ENCODE data around the gene CREBBP.

CREBBP gene

GRCh38 chr16:3839402-3840184, 40.9 kb downstream of the CREBBP start:
- TF ChIP-seq, protein P1, sequence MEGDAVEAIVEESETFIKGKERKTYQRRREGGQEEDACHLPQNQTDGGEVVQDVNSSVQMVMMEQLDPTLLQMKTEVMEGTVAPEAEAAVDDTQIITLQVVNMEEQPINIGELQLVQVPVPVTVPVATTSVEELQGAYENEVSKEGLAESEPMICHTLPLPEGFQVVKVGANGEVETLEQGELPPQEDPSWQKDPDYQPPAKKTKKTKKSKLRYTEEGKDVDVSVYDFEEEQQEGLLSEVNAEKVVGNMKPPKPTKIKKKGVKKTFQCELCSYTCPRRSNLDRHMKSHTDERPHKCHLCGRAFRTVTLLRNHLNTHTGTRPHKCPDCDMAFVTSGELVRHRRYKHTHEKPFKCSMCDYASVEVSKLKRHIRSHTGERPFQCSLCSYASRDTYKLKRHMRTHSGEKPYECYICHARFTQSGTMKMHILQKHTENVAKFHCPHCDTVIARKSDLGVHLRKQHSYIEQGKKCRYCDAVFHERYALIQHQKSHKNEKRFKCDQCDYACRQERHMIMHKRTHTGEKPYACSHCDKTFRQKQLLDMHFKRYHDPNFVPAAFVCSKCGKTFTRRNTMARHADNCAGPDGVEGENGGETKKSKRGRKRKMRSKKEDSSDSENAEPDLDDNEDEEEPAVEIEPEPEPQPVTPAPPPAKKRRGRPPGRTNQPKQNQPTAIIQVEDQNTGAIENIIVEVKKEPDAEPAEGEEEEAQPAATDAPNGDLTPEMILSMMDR (IDR thresholded peaks at IDR 0.05) = no peak

GRCh38 chr16:3838600-3839401, 41.7 kb downstream of the CREBBP start:
- Histone ChIP-seq H3K9me3 (no peaks in the 10 kb centered on the region), H3K4me3 (no peak overlapping the region), H3K27ac (no peak overlapping the region), H3K36me3 (no peaks in the 10 kb centered on the region), H3K4me1 (peaks cover 0 to 71% (median 30%) of the 10 kb centered on the region in 4 donors), H3K27me3 (no peaks in the 10 kb centered on the region)
- DNase-seq = no peak
- intact Hi-C loops (cut with DNase I; ENCODE audit: low total_unique reads) = no loop called here
- TF ChIP-seq, protein P1 (IDR thresholded peaks at IDR 0.05) = no peak

More at GRCh38 chr16:3839402-3840184, 40.9 kb downstream of the CREBBP start:
- intact Hi-C loops (cut with DNase I; ENCODE audit: low total_unique reads) = no loop called here
- Histone ChIP-seq H3K36me3 (no peaks in the 10 kb centered on the region), H3K9me3 (no peaks in the 10 kb centered on the region), H3K4me3 (no peak overlapping the region), H3K27ac (no peak overlapping the region), H3K27me3 (no peaks in the 10 kb centered on the region), H3K4me1 (peaks cover 0 to 70% (median 30%) of the 10 kb centered on the region in 4 donors)
- DNase-seq = no peak

DNA sequence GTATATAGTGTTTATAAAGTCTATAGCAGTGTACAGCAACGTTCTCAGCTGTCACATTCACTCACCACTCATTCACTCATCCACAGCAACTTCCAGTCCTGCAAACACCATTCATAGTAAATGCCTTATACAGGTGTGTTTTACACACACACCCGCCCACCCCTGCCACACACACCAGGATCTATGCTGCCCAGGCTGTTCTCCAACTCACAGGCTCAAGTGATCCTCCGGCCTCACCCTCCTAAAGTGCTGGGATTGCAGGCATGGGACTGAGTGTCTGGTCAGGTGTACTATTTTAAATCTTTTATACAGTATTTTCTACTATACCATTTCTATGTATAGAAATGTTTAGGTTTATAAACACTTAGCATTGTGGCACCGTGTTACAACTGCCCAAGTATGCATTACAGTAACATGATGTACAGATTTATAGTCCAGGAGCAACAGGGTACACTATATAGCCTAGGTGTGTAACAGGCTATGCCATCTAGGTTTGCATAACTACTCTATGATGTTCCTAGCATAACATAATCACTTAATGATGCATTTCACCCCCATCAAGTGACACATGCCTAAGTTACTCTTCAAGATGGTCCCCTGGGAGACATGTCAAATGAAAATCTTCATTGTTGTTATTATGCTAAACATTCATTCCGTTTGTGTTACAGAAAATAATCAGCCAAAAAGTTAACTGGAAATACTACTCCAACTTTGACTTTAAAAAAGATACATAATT, 42.5 kb downstream of the CREBBP start:
- TF ChIP-seq, protein P1 (IDR thresholded peaks at IDR 0.05) = no peak
- Histone ChIP-seq H3K36me3 (peaks cover 0 to 3% (median 0%) of the 10 kb centered on the region in 3 donors), H3K4me1 (peaks cover 0 to 64% (median 28%) of the 10 kb centered on the region in 4 donors), H3K27ac (no peak overlapping the region), H3K4me3 (no peak overlapping the region), H3K27me3 (no peaks in the 10 kb centered on the region), H3K9me3 (peaks cover 0 to 2% (median 1%) of the 10 kb centered on the region in 3 donors)
- no peak for DNase-seq
- intact Hi-C loops (cut with DNase I; ENCODE audit: low total_unique reads) = no loop called here

DNA sequence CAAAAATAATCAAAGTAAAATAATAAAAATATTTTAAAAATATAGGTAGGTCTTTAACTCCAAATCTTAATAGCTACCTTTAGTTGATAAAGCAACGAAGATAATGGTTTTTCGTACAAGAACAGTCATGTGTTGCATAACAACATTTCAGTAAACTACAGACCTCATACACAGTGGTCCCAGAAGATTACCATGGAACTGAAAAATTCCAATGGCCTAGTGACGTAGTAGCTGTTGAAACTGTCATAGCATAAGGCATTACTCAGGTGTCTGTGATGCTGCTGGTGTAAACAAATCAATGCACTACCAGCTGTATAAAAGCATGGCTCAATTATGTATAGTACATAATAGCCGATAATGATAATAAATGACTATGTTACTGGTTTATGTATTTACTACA, 43.9 kb downstream of the CREBBP start:
- intact Hi-C loops (cut with DNase I; ENCODE audit: low total_unique reads) = no loop called here
- peaks cover 0 to 50% (median 19%) of the 10 kb centered on the region in 4 donors for H3K4me1 ChIP-seq
- H3K27me3 ChIP-seq = no peaks in the 10 kb centered on the region

More for the DNA sequence above, 43.9 kb downstream of the CREBBP start:
- Histone ChIP-seq H3K9me3 (peaks cover 0 to 11% (median 10%) of the 10 kb centered on the region in 3 donors), H3K4me3 (no peak overlapping the region), H3K36me3 (peaks cover 0 to 5% (median 0%) of the 10 kb centered on the region in 3 donors), H3K27ac (no peak overlapping the region)
- TF ChIP-seq, protein P1 (IDR thresholded peaks at IDR 0.05) = no peak
- no peak for DNase-seq
